ENCODE measurements around the gene OVOL1.

OVOL1 gene

GRCh38 chr11:65778431-65778900, 8.4 kb upstream of the OVOL1 start:
- no peak for DNase-seq

- no peak for DNase-seq
Measured at GRCh38 chr11:65778901-65779668, 7.8 kb upstream of the OVOL1 start.

GRCh38 chr11:65779669-65779918, 7.3 kb upstream of the OVOL1 start:
- no peak for DNase-seq

- peak; percentile 97 for DNase-seq
Measured at GRCh38 chr11:65779919-65780769, 6.7 kb upstream of the OVOL1 start.

- DNase-seq, result peak; percentile 98
Measured at GRCh38 chr11:65780770-65781151, 6.1 kb upstream of the OVOL1 start, which contains the start of gene AP5B1. AP5B1 (minus strand) TSS chr11:65780976; CDS start chr11:65780591, 385 bp downstream.

GRCh38 chr11:65781152-65781961, 5.5 kb upstream of the OVOL1 start:
- DNase-seq, result peak; percentile 97

- peak; percentile 42 for DNase-seq
Measured at GRCh38 chr11:65781962-65782815, 4.7 kb upstream of the OVOL1 start.

GRCh38 chr11:65782816-65783228, 4.0 kb upstream of the OVOL1 start:
- peak; percentile 47 for DNase-seq

GRCh38 chr11:65785319-65786007, 1.4 kb upstream of the OVOL1 start:
- DNase-seq, result no peak

- peak; percentile 70 for DNase-seq
Measured at GRCh38 chr11:65786008-65786785, 666 bp upstream of the OVOL1 start.

- peak; percentile 85 for DNase-seq
Measured at GRCh38 chr11:65787649-65788622, 1.1 kb downstream of the OVOL1 start.

GRCh38 chr11:65788821-65789220, 2.0 kb downstream of the OVOL1 start:
- no peak for DNase-seq

GRCh38 chr11:65789230-65790103, 2.6 kb downstream of the OVOL1 start:
- no peak for DNase-seq

GRCh38 chr11:65790104-65790901, 3.4 kb downstream of the OVOL1 start:
- no peak for DNase-seq

- DNase-seq, result no peak
Measured at GRCh38 chr11:65790902-65791650, 4.2 kb downstream of the OVOL1 start.

GRCh38 chr11:65791719-65792213, 4.9 kb downstream of the OVOL1 start:
- no peak for DNase-seq

- DNase-seq, result no peak
Measured at GRCh38 chr11:65792456-65792855, 5.6 kb downstream of the OVOL1 start.

All from 8988T (cell line).